Skin epidermis (tissue), 12 donors: Measurements from ENCODE around the gene RORC.

Experiments used
- H3K27ac ChIP-seq, 21 experiments: fragments of 200-600 bp; sonication (generic) in 11 of 21; one replicate each; pipeline ENCODE4 v1.5.0; 2020; ENCODE audit warnings: mild to moderate bottlenecking in 3 of 21, inconsistent platforms in 2 of 21, moderate library complexity in 2 of 21
- H3K4me3 ChIP-seq, 7 experiments: fragments of 200-600 bp; sonication (generic) in 2 of 7; one replicate each; pipeline ENCODE4 v1.5.0; 2020; ENCODE audit warnings: inconsistent platforms in 2 of 7, mild to moderate bottlenecking in 2 of 7, moderate library complexity in 1 of 7

The RORC gene

DNA sequence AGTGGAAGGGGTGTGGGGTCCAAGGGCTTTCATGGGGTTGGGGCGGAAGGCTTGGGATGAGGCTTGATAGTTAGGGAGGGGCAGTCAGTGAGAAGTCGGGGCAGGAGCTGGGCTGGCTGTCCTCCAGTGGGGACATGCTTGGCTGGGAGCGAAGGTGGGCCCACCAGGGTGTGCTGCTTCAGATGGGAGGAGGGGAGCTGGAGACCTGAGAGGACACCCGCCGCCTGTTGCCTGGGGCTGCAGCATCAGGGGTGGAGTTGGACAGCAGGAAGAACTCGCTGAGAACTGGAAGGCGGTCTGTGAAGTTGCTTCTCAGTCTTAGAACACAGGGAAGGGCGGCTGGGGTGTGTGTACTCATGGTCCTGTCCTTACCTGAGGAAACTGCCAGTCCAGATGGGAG, 20.3 kb upstream of the RORC start:
- Histone ChIP-seq H3K4me3 (no peak overlapping the region), H3K27ac (peak overlapping the region in 7 of 21 experiments; percentile 9 to 75 (median 41))

DNA sequence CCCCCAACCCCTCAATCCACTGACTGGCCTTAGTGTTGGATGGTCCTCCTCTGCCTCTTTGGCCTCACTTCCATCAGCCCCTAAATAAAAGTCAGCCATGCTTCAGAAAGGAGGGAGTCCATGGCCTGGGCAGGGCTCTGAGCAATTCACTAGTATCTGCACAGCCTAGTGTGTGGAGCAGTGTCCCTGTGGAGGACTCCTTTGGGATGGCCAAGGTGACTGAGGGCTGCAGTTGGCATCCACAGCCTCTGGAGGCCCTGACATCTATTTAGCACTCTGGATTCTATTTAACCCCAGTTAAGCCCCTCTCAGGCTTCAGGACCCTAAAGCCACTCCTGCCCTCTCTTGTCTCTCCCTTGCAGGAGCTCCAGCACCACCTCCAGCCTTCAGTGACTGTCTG, 18.3 kb upstream of the RORC start:
- Histone ChIP-seq H3K4me3 (no peak overlapping the region), H3K27ac (peak overlapping the region in 6 of 21 experiments; percentile 6 to 72 (median 48))

- Histone ChIP-seq H3K4me3 (no peak overlapping the region), H3K27ac (peak overlapping the region in 8 of 21 experiments; percentile 22 to 72 (median 49))
Measured at GRCh38 chr1:151849126-151849525, 17.5 kb upstream of the RORC start.

DNA sequence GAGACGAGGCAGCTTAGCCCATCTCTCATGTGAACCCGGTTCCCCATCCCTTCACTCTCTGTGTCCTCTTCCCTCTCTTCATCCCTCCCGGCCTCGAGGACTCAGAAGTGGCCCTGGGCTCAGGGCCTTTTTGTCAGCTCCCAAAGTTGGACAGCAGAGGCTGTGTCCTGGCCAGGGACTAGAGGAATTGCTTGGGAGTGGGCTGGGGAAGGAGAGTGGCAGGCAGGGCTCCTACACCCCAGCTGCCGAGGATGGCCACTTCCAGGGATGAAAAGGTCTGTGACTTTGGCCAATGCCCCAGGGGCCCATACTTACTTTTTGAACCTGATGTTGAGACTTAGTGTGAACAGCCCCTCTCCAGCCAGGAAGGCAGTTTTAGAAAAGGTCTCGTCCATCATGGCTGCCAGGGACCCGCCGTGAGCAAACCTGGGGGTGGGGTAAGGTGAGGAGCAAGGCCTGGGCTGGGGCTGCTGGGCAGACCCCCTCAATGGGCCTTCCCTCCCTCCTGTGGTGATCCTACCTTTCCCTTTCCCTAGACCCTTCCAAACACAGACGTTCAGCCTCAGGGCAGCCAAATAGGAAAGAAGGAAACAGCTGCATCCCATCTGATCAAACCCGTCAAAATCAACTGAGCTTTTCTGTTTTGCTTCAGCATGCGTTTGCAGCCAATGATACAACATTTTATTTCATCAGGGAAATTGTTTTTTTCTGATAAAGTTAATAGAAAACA, 16.4 kb upstream of the RORC start:
- H3K27ac ChIP-seq = peak overlapping the region in 9 of 21 experiments; percentile 1 to 72 (median 28)
- no peak overlapping the region for H3K4me3 ChIP-seq

DNA sequence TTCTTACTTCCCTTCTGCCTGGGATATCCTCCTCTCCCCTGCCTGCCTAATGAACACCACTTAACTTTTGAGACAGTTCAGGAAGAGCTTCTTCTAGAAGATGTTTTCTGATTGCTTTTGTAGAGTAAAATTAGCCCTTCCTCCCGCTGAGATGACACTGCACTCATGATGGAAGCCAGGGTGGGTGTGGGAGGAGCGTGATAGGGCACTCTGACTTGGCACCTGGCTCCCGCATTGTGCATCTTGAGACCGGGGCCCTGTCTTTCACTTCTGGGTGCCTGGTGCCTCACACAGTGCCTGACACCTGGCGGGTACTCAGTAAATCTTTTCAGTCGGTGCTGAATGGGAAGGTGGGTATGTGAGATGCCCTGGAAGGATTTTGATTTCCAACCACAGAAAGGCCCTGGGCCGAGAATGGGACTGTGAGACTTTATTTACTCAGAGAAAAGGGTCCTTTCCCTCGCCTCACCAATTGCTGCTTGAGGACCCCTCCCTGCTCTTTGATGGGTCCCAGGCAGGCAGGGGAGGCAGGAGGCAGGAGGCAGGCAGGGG, 15.2 kb upstream of the RORC start:
- no peak overlapping the region for H3K4me3 ChIP-seq
- H3K27ac ChIP-seq = peak overlapping the region in 6 of 21 experiments; percentile 10 to 72 (median 42)

DNA sequence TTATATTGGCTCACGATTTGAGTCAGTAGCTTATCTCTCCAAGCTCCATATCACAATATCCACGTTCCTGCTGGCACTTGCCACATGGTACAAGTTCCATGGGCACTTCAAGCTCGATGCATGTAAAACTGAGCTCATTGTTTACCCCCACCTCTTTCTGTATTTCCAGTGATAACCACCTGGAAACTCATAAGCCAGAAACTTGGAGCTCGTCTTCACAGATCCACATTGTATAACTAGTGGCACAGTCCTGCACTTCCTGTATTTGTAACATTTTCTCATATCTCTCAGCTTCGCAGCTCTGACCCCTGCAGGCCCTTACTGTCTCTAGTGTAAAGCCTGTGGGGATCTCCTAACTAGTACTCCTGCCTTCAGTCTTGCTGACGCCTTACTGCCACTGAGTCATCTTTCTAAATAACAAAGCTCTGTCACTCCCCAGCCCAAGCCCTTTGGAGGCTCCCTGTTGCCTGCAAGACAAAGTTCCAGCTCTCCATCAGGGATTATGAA, 14.5 kb upstream of the RORC start:
- Histone ChIP-seq H3K27ac (peak overlapping the region in 6 of 21 experiments; percentile 10 to 72 (median 40)), H3K4me3 (no peak overlapping the region)

- H3K4me3 ChIP-seq = no peak overlapping the region
- H3K27ac ChIP-seq = no peak overlapping the region
Measured at GRCh38 chr1:151843398-151843797, 11.8 kb upstream of the RORC start.

DNA sequence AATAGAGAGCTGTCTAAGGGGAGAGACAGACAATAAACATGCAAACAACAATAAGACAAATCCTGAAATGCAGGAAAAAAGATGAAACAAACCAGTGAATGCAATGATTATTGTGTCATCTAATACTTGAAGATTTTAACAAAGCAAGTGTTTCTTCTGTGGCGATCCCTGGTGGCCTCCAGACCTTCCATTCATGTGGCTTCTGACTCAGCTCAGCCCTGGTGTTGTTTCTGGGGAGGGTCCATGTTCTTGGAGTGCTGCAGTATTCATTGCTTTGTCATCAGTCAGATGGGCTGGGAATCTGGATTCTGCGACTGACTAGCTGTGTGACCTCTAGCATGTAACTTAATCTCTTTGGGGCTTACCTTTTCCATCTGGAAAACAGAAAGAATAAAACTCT, 9.5 kb upstream of the RORC start:
- peak overlapping the region in 3 of 21 experiments; percentile 74 to 95 (median 84) for H3K27ac ChIP-seq
- no peak overlapping the region for H3K4me3 ChIP-seq

DNA sequence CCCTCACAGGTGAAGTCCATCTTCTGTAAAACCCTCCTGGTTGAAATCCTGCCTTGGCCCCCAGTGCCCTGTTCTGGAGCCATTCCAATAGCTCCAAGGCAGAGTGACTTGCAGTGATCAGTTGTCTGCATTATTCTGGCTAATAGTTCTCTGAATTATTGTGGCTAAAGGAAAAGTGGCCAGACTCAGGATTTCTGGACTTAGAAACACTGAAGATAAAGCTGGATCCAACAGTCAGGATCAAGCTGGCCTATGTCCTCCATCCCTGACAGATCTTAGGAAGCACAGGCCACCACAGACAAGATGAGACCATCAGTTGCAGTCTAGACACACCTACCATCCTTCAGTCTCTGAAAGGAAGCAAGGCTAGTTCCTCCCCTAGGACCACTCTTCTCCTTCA, 8.8 kb upstream of the RORC start:
- Histone ChIP-seq H3K27ac (peak overlapping the region; percentile 1 to 96 (median 87)), H3K4me3 (peak overlapping the region; percentile 34 to 51 (median 41))

DNA sequence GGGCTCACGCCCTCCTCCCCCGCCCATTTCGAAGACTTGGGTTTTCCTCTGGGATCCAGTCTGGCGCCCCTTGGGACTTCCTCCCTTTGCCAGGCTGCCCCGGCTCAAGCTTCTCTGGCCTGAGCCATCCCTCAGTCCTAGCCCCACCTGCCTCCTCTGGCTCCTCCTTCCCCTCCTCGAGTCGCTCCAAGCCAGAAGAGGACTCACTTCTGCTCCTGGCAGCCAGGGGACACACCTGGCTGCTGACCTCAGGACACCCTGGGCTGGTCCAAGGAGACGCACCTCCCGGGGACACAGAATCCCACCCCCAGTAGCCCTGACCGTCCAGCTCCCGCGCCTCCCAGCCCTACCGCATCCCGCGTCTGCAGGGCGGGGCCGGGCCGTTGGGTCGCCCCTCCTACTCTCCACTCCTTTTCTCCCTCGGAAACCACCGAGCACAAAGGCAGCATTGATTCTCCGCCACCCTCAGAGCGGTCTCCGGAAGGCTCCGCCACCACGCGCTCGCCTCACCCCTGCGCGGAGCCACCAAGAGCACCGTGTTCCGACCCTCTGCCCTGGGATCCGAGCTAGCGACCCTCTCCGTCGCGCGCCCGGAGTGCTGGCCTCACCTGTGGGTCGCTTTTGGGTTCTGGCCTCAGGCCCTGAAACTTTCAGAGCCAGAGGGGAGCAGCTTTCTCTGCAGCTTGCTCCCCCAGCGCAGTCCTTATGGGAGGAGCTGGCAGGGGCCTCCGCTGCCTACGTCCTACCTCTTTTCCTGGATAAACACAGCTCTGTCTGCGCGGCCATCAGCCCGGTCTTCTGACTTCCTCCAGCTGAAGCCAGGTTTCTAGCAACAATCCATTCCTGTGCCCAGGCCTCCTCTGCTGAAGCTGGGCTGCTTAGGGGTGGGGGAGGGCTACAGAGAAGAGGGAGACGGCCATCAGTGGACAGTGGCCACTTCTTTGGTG, 8.1 kb upstream of the RORC start, which contains the start of gene C2CD4D:
TSS of gene C2CD4D (minus strand) at position 364 of the 947 bp plus-strand sequence. CDS start 831 bp downstream, outside the sequence.
- H3K27ac ChIP-seq = peak within 1 kb of the TSS; percentile 58 to 96 (median 87)
- H3K4me3 ChIP-seq = peak within 1 kb of the TSS; percentile 34 to 51 (median 41)

DNA sequence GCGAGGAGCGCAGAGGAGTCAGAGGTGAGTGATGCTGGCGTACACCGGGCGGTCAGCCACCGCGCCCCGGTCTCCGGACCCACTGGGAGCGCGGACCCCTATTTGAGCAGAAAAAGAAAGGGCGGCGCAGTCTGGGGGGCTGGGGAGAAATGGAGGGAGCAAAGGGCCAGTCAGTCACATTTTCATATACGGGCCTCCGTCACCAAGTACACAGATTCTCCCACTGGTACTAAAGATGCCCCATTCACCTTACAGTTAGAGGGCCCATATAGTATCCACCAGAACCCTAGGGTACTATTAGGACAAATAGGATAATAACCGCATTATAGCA, 7.4 kb upstream of the RORC start:
- Histone ChIP-seq H3K27ac (peak overlapping the region in 20 of 21 experiments; percentile 43 to 96 (median 88)), H3K4me3 (peak overlapping the region; percentile 18 to 51 (median 41))

DNA sequence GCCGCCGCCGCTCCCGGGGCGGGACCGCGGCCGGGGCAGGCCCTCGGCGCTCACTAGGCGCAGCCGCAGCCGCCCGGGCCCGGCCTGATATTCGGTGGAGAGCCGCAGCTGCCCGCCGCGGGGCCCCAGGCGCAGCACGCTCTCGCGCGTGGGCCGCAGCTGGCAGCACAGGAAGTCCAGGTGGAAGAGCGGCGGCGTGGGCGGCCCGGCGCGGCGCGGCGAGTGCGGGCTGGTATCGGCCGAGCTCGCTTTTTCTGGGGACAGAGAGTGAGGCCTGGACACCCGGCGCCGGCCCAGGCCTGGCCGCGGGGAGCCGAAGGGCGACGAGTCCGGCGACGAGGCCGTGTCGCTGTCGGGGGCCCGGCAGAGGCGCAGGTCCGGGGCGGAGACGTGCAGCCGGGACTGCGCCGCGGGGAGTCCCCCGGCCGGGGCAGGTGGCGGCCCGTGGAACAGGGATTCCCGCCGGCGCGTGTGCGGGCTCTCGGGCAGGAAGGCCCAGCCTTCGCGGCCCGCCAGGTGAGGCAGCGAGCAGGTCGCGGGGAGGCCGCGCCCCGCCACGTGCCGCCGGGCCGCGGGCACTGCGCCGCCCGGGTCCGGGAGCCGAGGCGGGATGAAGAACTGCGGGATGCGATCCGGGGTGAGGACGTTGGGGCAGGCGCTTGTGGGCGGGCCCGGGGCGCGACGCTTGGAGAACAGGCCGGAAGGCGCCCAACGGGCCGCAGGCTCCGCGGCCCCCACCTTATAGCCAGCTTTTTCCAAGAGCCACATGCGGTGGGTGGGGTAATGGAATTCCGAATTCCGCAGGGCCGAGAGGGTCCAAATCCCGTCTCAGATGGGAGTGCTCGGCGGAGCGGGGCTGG, 6.8 kb upstream of the RORC start:
- Histone ChIP-seq H3K4me3 (peak overlapping the region; percentile 18 to 51 (median 41)), H3K27ac (peak overlapping the region; percentile 43 to 96 (median 86))

DNA sequence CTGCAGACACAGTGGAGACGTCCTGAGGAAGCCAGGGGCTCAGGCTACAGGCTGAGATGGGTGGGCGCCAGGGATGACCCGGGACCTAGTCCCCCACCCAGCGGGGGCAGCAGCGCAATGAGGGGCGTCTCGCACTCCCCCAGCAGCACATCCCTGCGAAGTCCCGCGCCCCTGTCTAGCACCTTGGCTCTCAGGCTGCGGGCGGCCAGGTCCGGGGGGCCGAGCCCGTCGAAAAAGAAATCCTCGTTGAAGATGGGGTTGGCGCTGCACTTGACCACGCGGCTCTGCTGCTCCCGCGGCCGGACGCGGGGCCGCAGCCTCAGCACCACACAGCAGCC, 6.3 kb upstream of the RORC start:
- peak overlapping the region; percentile 18 to 51 (median 41) for H3K4me3 ChIP-seq
- peak overlapping the region in 19 of 21 experiments; percentile 24 to 96 (median 86) for H3K27ac ChIP-seq

GRCh38 chr1:151837197-151837596, 5.6 kb upstream of the RORC start:
- Histone ChIP-seq H3K27ac (peak overlapping the region in 14 of 21 experiments; percentile 21 to 96 (median 90)), H3K4me3 (no peak overlapping the region)

DNA sequence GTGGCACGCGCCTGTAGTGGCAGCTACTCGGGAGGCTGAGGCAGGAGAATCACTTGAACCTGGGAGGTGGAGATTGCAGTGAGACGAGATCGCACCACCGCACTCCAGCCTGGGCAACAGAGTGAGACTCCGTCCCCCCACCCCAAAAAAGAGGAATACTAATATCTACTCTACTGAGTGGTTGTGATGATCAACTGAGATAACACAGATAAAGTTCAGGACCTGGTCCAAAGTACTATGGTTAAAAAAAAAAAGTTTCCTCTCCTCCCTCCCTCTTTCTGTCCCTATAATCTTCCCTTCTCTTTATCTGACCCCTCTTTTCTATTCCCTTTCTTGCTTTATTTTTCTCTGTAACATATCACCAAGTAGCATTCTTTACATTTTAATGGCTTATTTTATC, 4.0 kb upstream of the RORC start:
- Histone ChIP-seq H3K27ac (peak overlapping the region in 6 of 21 experiments; percentile 3 to 86 (median 32)), H3K4me3 (no peak overlapping the region)

DNA sequence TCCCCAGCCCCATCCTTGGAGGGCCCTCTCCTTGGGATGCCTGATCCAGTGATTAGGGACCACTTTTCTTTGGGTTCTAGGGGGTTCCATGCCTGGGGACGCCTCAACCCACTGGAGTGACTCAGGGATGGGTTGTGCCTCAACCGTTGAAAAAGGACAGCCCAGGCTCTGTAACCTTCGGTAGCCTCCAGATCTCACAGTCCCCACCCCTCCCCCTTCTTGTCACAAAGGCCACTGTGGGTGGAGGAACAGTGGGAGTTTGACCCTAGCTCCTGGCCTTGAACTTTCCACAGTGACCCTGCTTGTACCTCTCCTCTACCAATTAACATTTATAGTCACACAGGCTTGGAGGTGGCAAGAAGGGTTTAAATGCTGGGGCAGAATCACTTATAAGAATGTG, 2.6 kb upstream of the RORC start:
- Histone ChIP-seq H3K4me3 (no peak overlapping the region), H3K27ac (peak overlapping the region in 6 of 21 experiments; percentile 15 to 86 (median 60))

- Histone ChIP-seq H3K27ac (peak overlapping the region in 10 of 21 experiments; percentile 10 to 86 (median 78)), H3K4me3 (no peak overlapping the region)
Measured at GRCh38 chr1:151833172-151833900, 1.7 kb upstream of the RORC start.

DNA sequence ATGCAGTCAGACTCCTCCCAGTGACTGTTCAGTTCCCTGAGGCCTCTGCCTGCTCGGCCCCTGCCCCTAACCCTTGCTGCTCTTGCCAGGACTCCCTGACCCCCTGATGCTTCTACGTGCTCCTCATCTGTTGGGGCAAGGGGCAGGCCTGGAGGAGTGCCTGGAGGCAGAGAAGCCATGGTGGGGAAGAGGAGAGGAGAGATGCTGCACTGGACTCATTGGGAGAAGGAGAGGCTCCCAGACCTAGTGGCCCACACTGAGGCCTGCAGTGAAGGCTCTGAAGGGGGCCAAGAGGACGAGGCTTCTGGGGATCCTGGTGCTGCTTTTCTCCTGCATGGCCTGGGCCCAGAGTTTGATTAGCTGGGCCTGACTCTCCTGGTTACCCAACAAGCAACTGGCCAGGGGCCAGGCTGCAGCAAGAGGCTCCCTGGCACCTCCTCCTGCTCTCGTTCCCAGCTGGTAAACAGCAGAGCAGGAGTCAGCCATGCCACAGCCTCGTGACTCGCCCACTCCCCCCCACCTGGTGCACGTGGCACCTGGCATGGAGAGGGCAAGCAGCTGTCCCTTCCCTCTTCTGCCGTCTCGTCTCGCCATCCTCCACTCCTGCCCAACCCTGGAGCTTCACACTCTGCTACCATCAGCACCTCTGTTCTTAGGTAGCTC, 847 bp upstream of the RORC start:
- peak overlapping the region in 15 of 21 experiments; percentile 3 to 86 (median 76) for H3K27ac ChIP-seq

More for the DNA sequence above, 847 bp upstream of the RORC start:
- H3K4me3 ChIP-seq = no peak overlapping the region
